Left cardiac atrium (tissue), 4 donors: ENCODE data around the gene MBNL3. TPM values are rescaled to one million over a fixed set of nuclear protein-coding genes. Genes with fewer than 3 reads are reported as not detected.

Experiments
- ATAC-seq, 2 donors: fragments of 200-7000 bp; cut with Tn5 transposase; one replicate each; pipeline ENCODE4 v1.9.1; 2020; ENCODE audit warnings: mild to moderate bottlenecking in 2 of 2, moderate library complexity in 2 of 2
- DNase-seq: peaks from one replicate; pipeline ENCODE4 v3.0.0-alpha.2; 2020
- intact Hi-C, 2 donors: fragments of 100-400 bp; cut with DNase I; formaldehyde crosslinking; loops; one replicate each; pipeline versions ENCODE4 v1.14.1 to v1.15.1; 2022 to 2023
- long read RNA-seq: library from polyadenylated mRNA; unstranded; transcript quantifications from one replicate; pipeline ENCODE4 v2.0.0, GENCODE V29; 2021
- total RNA-seq, 2 donors: library from RNA; stranded (reverse); fragmentation: NEBNext Ultra II Directional; extraction: Animal tissue kit (Norgen Biotek cat#: 25700); gene quantifications; one replicate each; pipeline ENCODE4 v1.2.1, GENCODE V29; 2021
- donor health status: DM: no; HTN: yes; CAD: no.
- donor health status: DM: no; HTN: yes; CAD: no; lungs with severe emphysema.
- donor health status: DM: yes; HTN: yes; CAD: no.
- donor health status: Dilated cardiomyopathy.

MBNL3 gene, protein sequence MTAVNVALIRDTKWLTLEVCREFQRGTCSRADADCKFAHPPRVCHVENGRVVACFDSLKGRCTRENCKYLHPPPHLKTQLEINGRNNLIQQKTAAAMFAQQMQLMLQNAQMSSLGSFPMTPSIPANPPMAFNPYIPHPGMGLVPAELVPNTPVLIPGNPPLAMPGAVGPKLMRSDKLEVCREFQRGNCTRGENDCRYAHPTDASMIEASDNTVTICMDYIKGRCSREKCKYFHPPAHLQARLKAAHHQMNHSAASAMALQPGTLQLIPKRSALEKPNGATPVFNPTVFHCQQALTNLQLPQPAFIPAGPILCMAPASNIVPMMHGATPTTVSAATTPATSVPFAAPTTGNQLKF
- 100 to 1,000 TPM in 1 of 2 donors, 10 to 100 TPM in 1; 74.6 to 112 TPM for total RNA-seq
- long read RNA-seq, partial matches to known transcripts, result 0 of 6 reads
- long read RNA-seq, other reads (novel, unspliced or antisense), result 6 of 6 reads

DNA sequence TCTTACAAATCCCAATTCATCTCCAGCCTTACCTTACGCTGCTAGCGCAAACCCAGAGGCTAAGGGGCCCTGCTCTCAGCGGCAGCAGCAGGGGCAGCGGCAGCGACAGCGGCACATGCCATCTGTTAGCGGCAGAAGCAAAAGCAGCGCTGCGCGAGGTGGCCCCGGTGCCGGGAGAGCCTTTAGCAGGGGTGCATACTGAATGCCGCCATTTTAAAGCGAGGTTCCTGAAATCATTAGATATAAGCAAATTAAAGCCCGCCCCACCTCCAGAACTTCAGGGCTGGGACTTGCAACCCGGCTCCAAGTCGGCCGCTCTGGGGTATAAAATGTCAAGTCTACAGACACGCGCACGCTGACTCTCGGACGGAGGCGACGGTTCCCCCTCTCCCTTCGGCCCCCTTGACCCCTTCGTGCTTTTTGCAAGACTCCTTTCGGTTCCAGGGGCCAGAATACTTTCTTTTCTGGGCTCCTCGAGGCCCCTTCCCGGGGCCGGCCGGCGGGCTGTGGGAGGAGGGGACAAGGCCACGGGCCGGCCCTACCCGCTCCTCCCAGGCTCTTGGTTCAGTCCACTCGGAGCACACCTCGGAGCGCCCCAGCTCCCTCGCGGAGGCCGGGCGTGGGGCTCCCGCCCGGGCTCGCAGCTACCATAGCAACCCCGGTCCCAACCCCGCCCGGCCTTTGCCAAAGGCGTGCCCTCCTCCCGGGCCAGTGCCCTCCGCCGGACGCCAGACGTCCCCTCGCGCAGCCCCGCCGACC lies at the start of gene MBNL3:
MBNL3 (minus strand) TSS at position 220 of the 759 bp plus-strand sequence. CDS start 49,427 bp downstream, outside the sequence.
- ATAC-seq (peak; percentile 89 to 98), DNase-seq (peak; percentile 66)
- intact Hi-C loops, result no loop called here

GRCh38 chrX:132533409-132533808 lies 44.6 kb upstream of the MBNL3 start:
- no peak for ATAC-seq
- DNase-seq, result no peak
- intact Hi-C loops, result no loop called here

DNA sequence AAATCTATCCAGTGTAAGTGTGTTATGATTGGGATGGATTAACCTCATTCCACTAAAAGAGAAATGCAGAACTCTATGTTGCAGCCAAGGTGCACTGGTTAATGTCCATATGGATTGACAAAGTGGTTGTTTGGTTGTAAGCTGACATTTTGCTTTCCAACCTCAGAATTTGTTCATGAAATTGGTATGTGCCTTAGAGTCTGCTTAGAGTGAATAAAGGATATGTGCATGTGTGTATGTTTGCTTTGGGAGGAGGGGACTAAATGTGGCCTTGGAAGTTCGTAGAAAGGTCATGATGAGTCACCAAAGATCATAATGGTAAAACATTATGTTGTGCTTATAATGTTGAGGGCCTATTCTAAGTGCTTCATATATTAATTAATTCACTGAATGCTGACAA lies 44.1 kb upstream of the MBNL3 start:
- DNase-seq, result no peak
- intact Hi-C loops, result no loop called here
- ATAC-seq, result no peak

- ATAC-seq, result no peak
- intact Hi-C loops, result no loop called here
- DNase-seq, result no peak
Measured at GRCh38 chrX:132532097-132532496, 43.3 kb upstream of the MBNL3 start.

GRCh38 chrX:132520792-132521191 lies 32.0 kb upstream of the MBNL3 start:
- DNase-seq (no peak), ATAC-seq (no peak)
- intact Hi-C loops, result no loop called here

DNA sequence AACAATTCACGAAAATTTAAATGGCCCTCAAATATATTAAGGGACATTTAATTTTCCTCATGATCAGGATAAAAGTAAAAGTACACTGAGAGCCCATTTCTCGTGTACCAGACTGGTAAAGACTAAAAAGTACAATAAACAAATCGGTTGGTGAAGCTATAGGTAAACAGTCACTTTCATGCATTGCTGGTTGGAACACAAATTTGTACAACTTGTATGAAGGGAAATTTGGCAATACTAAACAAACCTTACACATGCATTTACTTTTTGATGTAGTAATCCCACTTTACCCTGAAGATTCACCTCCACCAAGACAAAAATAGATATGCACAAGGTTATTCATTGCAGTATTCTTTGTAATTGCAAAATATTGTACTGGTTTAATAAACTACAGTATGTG lies 31.4 kb upstream of the MBNL3 start:
- DNase-seq (no peak), ATAC-seq (no peak)
- intact Hi-C loops, result no loop called here

DNA sequence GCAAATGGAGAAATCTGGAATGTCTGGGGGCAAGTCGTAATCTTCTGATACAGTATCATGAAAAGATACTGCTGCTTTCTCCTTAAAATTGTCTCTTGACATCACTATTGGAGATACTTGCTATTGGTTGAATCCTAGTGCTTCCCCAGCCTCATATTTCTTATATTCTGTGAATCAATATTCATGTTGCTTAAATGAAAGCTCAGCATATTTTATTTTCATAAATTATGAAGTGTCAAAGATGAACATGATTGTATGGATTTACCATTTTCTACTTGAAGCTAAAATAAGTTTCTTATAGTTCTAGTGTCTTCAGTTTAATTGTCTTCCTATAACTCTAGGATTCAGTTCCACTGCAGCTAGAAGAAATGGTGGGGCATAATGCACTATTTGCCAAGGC lies 29.6 kb upstream of the MBNL3 start:
- DNase-seq (no peak), ATAC-seq (no peak)
- intact Hi-C loops, result no loop called here

- intact Hi-C loops, result no loop called here
- no peak for DNase-seq
Measured at GRCh38 chrX:132508834-132509233, 20.0 kb upstream of the MBNL3 start.

GRCh38 chrX:132505116-132505515 lies 16.3 kb upstream of the MBNL3 start:
- ATAC-seq, result no peak
- intact Hi-C loops, result no loop called here
- no peak for DNase-seq

More at GRCh38 chrX:132508834-132509233, 20.0 kb upstream of the MBNL3 start:
- ATAC-seq, result no peak

GRCh38 chrX:132504417-132504816 lies 15.6 kb upstream of the MBNL3 start:
- intact Hi-C loops, result no loop called here
- ATAC-seq, result no peak
- no peak for DNase-seq

DNA sequence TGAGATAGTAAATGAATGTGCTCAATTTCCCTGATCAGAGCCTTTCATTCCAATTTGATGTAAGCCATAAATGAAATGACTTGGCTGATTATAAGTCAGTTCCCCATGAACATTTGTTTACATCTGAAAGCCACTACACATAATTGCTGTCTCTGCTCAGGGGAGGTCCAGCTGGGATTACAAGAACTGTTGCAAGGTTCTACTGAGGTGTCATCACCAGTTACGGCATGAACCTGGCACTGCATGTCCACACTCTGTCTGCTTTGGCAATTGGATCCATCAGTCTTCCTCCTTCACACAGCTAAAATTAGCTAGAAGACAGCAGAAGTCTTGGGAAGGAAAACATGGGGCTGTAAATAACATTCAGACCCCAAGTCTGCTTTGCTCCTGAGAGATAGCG lies 12.8 kb upstream of the MBNL3 start:
- intact Hi-C loops, result no loop called here
- DNase-seq (no peak), ATAC-seq (no peak)

GRCh38 chrX:132497432-132497831 lies 8.6 kb upstream of the MBNL3 start:
- DNase-seq (no peak), ATAC-seq (no peak)
- intact Hi-C loops, result no loop called here

DNA sequence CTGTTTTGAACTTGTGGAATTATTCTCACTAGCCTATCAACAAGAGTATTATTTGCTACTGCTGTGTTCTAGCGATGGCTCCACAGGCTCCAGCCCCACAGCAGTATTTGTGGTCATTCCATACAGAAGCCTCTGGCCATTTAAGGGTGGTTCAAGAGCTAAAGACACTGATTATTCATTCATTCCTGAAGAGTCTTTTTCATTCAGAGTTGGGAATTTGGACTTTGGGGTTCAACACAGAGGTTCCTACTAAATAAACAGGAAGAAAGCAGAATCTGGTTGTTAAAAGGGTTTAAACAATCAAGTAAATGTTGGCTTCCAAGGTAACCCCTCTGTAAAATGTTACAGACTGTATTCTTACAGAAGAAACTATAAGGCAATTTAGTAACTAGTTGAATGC lies 4.3 kb upstream of the MBNL3 start:
- intact Hi-C loops, result no loop called here

GRCh38 chrX:132491191-132491590 lies 2.4 kb upstream of the MBNL3 start:
- intact Hi-C loops, result no loop called here
- ATAC-seq (peak; percentile 24 to 34), DNase-seq (no peak)

More for the DNA sequence above, 4.3 kb upstream of the MBNL3 start:
- ATAC-seq (no peak), DNase-seq (no peak)

- DNase-seq, result peak; percentile 35
- ATAC-seq, result peak; percentile 31 to 49
- intact Hi-C loops, result no loop called here
Measured at GRCh38 chrX:132489578-132490419, 961 bp upstream of the MBNL3 start.

- peak; percentile 34 to 66 for ATAC-seq
- intact Hi-C loops, result no loop called here
- no peak for DNase-seq
Measured at GRCh38 chrX:132488180-132488705, 595 bp downstream of the MBNL3 start.

- DNase-seq (no peak), ATAC-seq (no peak)
- intact Hi-C loops, result no loop called here
Measured at GRCh38 chrX:132486599-132487178, 2.1 kb downstream of the MBNL3 start.

GRCh38 chrX:132483951-132484350 lies 4.9 kb downstream of the MBNL3 start:
- DNase-seq (no peak), ATAC-seq (no peak)
- intact Hi-C loops, result no loop called here

DNA sequence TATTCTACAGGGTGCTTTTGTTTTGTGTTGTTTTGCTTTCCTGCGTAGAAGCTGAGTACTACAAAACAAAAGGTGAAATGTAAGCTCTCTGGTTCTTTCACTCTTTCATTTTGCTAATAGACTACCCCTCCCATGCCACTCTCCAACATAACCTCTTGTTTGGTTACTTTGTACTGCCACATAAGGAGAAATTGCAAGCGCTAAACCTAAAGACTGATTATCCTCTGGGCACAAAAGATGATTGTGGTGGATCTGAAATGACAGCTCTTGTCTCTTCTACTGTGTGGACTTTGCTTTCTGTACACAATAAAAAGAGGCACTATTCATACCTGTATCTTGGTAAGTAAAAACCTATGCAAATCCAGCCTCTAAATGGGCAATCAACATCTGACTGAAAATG lies 5.3 kb downstream of the MBNL3 start:
- DNase-seq, result no peak

More for the DNA sequence above, 5.3 kb downstream of the MBNL3 start:
- no peak for ATAC-seq
- intact Hi-C loops, result no loop called here
